GM21390 (cell line): Measurements from ENCODE around the gene LAMC1.

Experiments used
- ATAC-seq: cut with Tn5 transposase; IDR thresholded peaks from one replicate; pipeline ENCODE4 v1.9.1; 2021; ENCODE audit not compliant: unreplicated experiment

Gene LAMC1

GRCh38 chr1:183103147-183103546 lies 79.9 kb downstream of the LAMC1 start:
- no peak for ATAC-seq

- no peak for ATAC-seq
Measured at GRCh38 chr1:183103577-183103976, 80.4 kb downstream of the LAMC1 start.

GRCh38 chr1:183105449-183105848 lies 82.2 kb downstream of the LAMC1 start:
- ATAC-seq = no peak

GRCh38 chr1:183106166-183106565 lies 82.9 kb downstream of the LAMC1 start:
- no peak for ATAC-seq

- no peak for ATAC-seq
Measured at GRCh38 chr1:183106746-183107145, 83.5 kb downstream of the LAMC1 start.

GRCh38 chr1:183110326-183110880 lies 87.2 kb downstream of the LAMC1 start:
- no peak for ATAC-seq

- ATAC-seq = no peak
Measured at GRCh38 chr1:183114441-183114840, 91.2 kb downstream of the LAMC1 start.

GRCh38 chr1:183116416-183116815 lies 93.2 kb downstream of the LAMC1 start:
- no peak for ATAC-seq

GRCh38 chr1:183121609-183122008 lies 98.4 kb downstream of the LAMC1 start:
- ATAC-seq = no peak

- ATAC-seq = no peak
Measured at GRCh38 chr1:183124259-183124658, 101.0 kb downstream of the LAMC1 start.

- ATAC-seq = no peak
Measured at GRCh38 chr1:183125279-183125999, 102.2 kb downstream of the LAMC1 start.

- ATAC-seq = no peak
Measured at GRCh38 chr1:183126000-183126366, 102.8 kb downstream of the LAMC1 start.

- no peak for ATAC-seq
Measured at GRCh38 chr1:183126528-183126927, 103.3 kb downstream of the LAMC1 start.

- ATAC-seq = no peak
Measured at GRCh38 chr1:183129921-183130690, 106.9 kb downstream of the LAMC1 start.

GRCh38 chr1:183131166-183131565 lies 107.9 kb downstream of the LAMC1 start:
- no peak for ATAC-seq

GRCh38 chr1:183135336-183135735 lies 112.1 kb downstream of the LAMC1 start:
- no peak for ATAC-seq

- ATAC-seq = no peak
Measured at GRCh38 chr1:183137782-183138181, 114.6 kb downstream of the LAMC1 start.

GRCh38 chr1:183138301-183138700 lies 115.1 kb downstream of the LAMC1 start:
- no peak for ATAC-seq

GRCh38 chr1:183139281-183139942 lies 116.2 kb downstream of the LAMC1 start:
- ATAC-seq = no peak

GRCh38 chr1:183140633-183141032 lies 117.4 kb downstream of the LAMC1 start:
- no peak for ATAC-seq

GRCh38 chr1:183142171-183142570 lies 119.0 kb downstream of the LAMC1 start:
- no peak for ATAC-seq
